A673 (cell line): ENCODE data around the gene MOGAT3. TPM values are rescaled to one million over a fixed set of nuclear protein-coding genes. Genes with fewer than 3 reads are reported as not detected.

ENCODE experiments used
- BruUV-seq: library from RNA; stranded (reverse); fragments of 400-500 nt; replicated peaks from 2 replicates; lab custom pipeline; 2021; lab: Mats Ljungman, UMichigan
- CTCF ChIA-PET: fragments of 300-600 bp; sonication (Branson Sonifier 250); formaldehyde crosslinking; loops from one replicate; lab custom pipeline; 2022; ENCODE audit warnings: antibody characterized with exemption; lab: Charles Lee
- POLR2A ChIA-PET: fragments of 300-600 bp; sonication (Branson Sonifier 250); formaldehyde crosslinking; loops from one replicate; lab custom pipeline; 2022; ENCODE audit warnings: antibody characterized with exemption; ENCODE audit not compliant: low non-redundant PET; lab: Charles Lee
- DNase-seq: peaks from one replicate; pipeline ENCODE4 v3.0.0-alpha.2; 2015; ENCODE audit warnings: low spot score
- H3K27ac ChIP-seq: fragments of 200-600 bp; sonication (generic); 2 replicates; pipeline ENCODE4 v1.5.1; 2016; ENCODE audit warnings: mixed run types, low read depth, mild to moderate bottlenecking, mixed read lengths, antibody characterized with exemption, low read length; ENCODE audit not compliant: poor library complexity, severe bottlenecking
- H3K27me3 ChIP-seq: fragments of 200-600 bp; sonication (generic); replicated peaks from 2 replicates; pipeline ENCODE4 v1.6.1; 2017; ENCODE audit warnings: mixed run types, low read depth, mild to moderate bottlenecking, mixed read lengths, antibody characterized with exemption, low read length; ENCODE audit not compliant: insufficient read depth, poor library complexity
- H3K36me3 ChIP-seq: fragments of 200-600 bp; sonication (generic); 2 replicates; pipeline ENCODE4 v1.6.1; 2016; ENCODE audit warnings: mixed run types, mild to moderate bottlenecking, mixed read lengths, antibody characterized with exemption, low read length; ENCODE audit not compliant: insufficient read depth, poor library complexity, severe bottlenecking
- H3K4me1 ChIP-seq: fragments of 200-600 bp; sonication (generic); 2 replicates; pipeline ENCODE4 v1.6.1; 2017; ENCODE audit warnings: mixed run types, mild to moderate bottlenecking, mixed read lengths, antibody characterized with exemption, low read length; ENCODE audit not compliant: insufficient read depth, poor library complexity, severe bottlenecking
- H3K4me3 ChIP-seq: fragments of 200-600 bp; sonication (generic); 2 replicates; pipeline ENCODE4 v1.5.1; 2016; ENCODE audit warnings: low read depth, mixed run types, mild to moderate bottlenecking, mixed read lengths, low read length; ENCODE audit not compliant: poor library complexity, severe bottlenecking
- H3K9me3 ChIP-seq: fragments of 200-600 bp; sonication (generic); 2 replicates; pipeline ENCODE4 v1.6.1; 2016; ENCODE audit warnings: mixed run types, low read depth, mild to moderate bottlenecking, mixed read lengths, antibody characterized with exemption, low read length; ENCODE audit not compliant: poor library complexity, severe bottlenecking
- CTCF ChIP-seq: fragments of 300-800, 200-600 bp; sonication (generic); conservative IDR thresholded peaks from 2 replicates; pipeline ENCODE4 v1.5.1; 2017; ENCODE audit warnings: low read depth, mild to moderate bottlenecking, antibody characterized with exemption, low read length, moderate library complexity, mixed read lengths
- EZH2 ChIP-seq: fragments of 200-600 bp; sonication (generic); IDR thresholded peaks from 2 replicates; pipeline ENCODE4 v1.6.1; 2017; ENCODE audit warnings: borderline replicate concordance, low read depth, mild to moderate bottlenecking, mixed read lengths, antibody characterized with exemption, low read length; ENCODE audit not compliant: poor library complexity, severe bottlenecking
- intact Hi-C: fragments of 100-400 bp; cut with micrococcal nuclease; formaldehyde crosslinking; loops from one replicate; pipeline ENCODE4 v1.10.0; 2022; ENCODE audit not compliant: unreplicated experiment
- total RNA-seq: library from RNA; stranded (reverse); gene quantifications from 2 replicates; pipeline ENCODE4 v1.2.3, GENCODE V29; 2021

Gene MOGAT3
- total RNA-seq, 1 experiment from 2014 or later: not detected

GRCh38 chr7:101216860-101217387 is 16.1 kb upstream of the MOGAT3 start:
- ChIA-PET POLR2A (no interaction called here), CTCF (interaction anchor here (0.7 to 1.4 kb wide), 4 partner anchors 18 to 73 kb away, joined by 3 to 7 read pairs (median 4); no protein-coding TSS in a partner anchor)
- H3K27me3 ChIP-seq: no peaks in the 10 kb centered on the region
- H3K27ac ChIP-seq: peak overlapping the region; percentile 78
- H3K4me1 ChIP-seq: peaks cover 25% of the 10 kb centered on the region
- DNase-seq: no peak
- H3K36me3 ChIP-seq: peaks cover 4% of the 10 kb centered on the region
- H3K9me3 ChIP-seq: no peaks in the 10 kb centered on the region
- intact Hi-C loops: no loop called here
- H3K4me3 ChIP-seq: peak overlapping the region; percentile 68
- TF ChIP-seq CTCF (0 out of 2 replicates have a peak, but pooled peaks have one; percentile 18), EZH2 (no peak)
- no TSS peak for BruUV-seq

- Histone ChIP-seq H3K27me3 (no peaks in the 10 kb centered on the region), H3K36me3 (peaks cover 8% of the 10 kb centered on the region), H3K27ac (peak overlapping the region; percentile 78), H3K9me3 (no peaks in the 10 kb centered on the region), H3K4me1 (peaks cover 25% of the 10 kb centered on the region), H3K4me3 (peak overlapping the region; percentile 68)
- no peak for DNase-seq
- TF ChIP-seq EZH2 (no peak), CTCF (no peak)
- POLR2A ChIA-PET: no interaction called here
- intact Hi-C loops: no loop called here
- BruUV-seq: TSS peak; percentile 68
- CTCF ChIA-PET: no interaction called here
Observed at GRCh38 chr7:101216001-101216859, 15.4 kb upstream of the MOGAT3 start.

GRCh38 chr7:101212014-101212413 is 11.2 kb upstream of the MOGAT3 start:
- ChIA-PET POLR2A (interaction anchor here (0.6 kb wide), 1 partner anchor 46 kb away, joined by 7 read pairs; no protein-coding TSS in a partner anchor), CTCF (interaction anchor here (0.6 kb wide), 1 partner anchor 127 kb away, joined by 11 read pairs; no protein-coding TSS in a partner anchor)
- Histone ChIP-seq H3K27me3 (no peaks in the 10 kb centered on the region), H3K36me3 (peaks cover 13% of the 10 kb centered on the region), H3K9me3 (no peaks in the 10 kb centered on the region), H3K27ac (no peak overlapping the region), H3K4me1 (peaks cover 23% of the 10 kb centered on the region), H3K4me3 (no peak overlapping the region)
- BruUV-seq: no TSS peak
- intact Hi-C loops: no loop called here
- TF ChIP-seq CTCF (no peak), EZH2 (no peak)
- DNase-seq: no peak
